HepG2 (cell line): ENCODE data around the gene KCNQ2. TPM values are rescaled to one million over a fixed set of nuclear protein-coding genes. Genes with fewer than 3 reads are reported as not detected.

Source experiments
- ATAC-seq: fragments of 200-7000 bp; cut with Tn5 transposase; 3 replicates; pipeline ENCODE4 v1.9.1; 2020; ENCODE audit warnings: mild to moderate bottlenecking, moderate library complexity
- BruUV-seq: library from RNA; stranded (reverse); fragments of 400-500 nt; replicated peaks from 2 replicates; lab custom pipeline; 2021; lab: Mats Ljungman, UMichigan
- CTCF ChIA-PET: fragments of 300-600 bp; formaldehyde crosslinking; extraction: SDS; loops from one replicate; lab custom pipeline; 2021; ENCODE audit warnings: low total read pairs, inconsistent platforms, low intra/inter-chr PET ratio; lab: Yijun Ruan, JAX
- POLR2A ChIA-PET: fragments of 350-600 bp; sonication (Branson Sonifier 250); formaldehyde crosslinking; loops from one replicate; lab custom pipeline; 2020; ENCODE audit warnings: antibody characterized with exemption, inconsistent platforms; lab: Yijun Ruan, JAX
- DNase-seq: peaks from one replicate; pipeline ENCODE4 v3.0.0-alpha.2; 2015; ENCODE audit warnings: low spot score
- FAIRE-seq: peaks from 3 replicates; lab custom pipeline; 2011; peaks lifted over from hg19 to GRCh38; lab: Jason Lieb, UNC
- H2AFZ ChIP-seq: one replicate; pipeline ENCODE4 v1.6.1; 2011; ENCODE audit warnings: low read length, inconsistent platforms
- H3K27ac ChIP-seq: fragments of 300-600 bp; 3 replicates; pipeline ENCODE4 v1.8.0; 2011; ENCODE audit warnings: mixed run types, mild to moderate bottlenecking, mixed read lengths, low read length, inconsistent platforms; ENCODE audit not compliant: insufficient read depth; ENCODE audit errors: extremely low read length
- H3K27me3 ChIP-seq, 2 experiments: fragments of 200-600 bp in 1 of 2; 2 replicates in 1 of 2; 3 replicates in 1 of 2; pipeline versions ENCODE4 v1.6.0 to v1.8.0; 2011; ENCODE audit warnings: low read length in 2 of 2, mild to moderate bottlenecking in 2 of 2, moderate library complexity in 2 of 2, inconsistent platforms in 1 of 2; ENCODE audit not compliant: insufficient read depth in 2 of 2, control insufficient read depth in 1 of 2
- H3K36me3 ChIP-seq, 2 experiments: fragments of 200-600 bp in 1 of 2; replicated peaks in 1 of 2; 2 replicates in 1 of 2; 3 replicates in 1 of 2; pipeline versions ENCODE4 v1.5.1 to v1.8.0; 2011; ENCODE audit warnings: low read length in 2 of 2, inconsistent platforms in 1 of 2; ENCODE audit not compliant: insufficient read depth in 2 of 2, control insufficient read depth in 1 of 2
- H3K4me1 ChIP-seq: 2 replicates; pipeline ENCODE4 v1.5.1; 2012; ENCODE audit warnings: low read length, inconsistent platforms; ENCODE audit not compliant: insufficient read depth
- H3K4me2 ChIP-seq: 2 replicates; pipeline ENCODE4 v1.6.0; 2011; ENCODE audit warnings: low read depth, low read length, inconsistent platforms
- H3K4me3 ChIP-seq, 3 experiments: fragments of 200-600 bp in 1 of 3; sonication (generic), shearing (Covaris generic) in 1 of 3; replicated peaks in 1 of 3; 2 replicates each; pipeline ENCODE4 v1.5.1; 2011 to 2016; ENCODE audit warnings: low read length in 3 of 3, inconsistent platforms in 2 of 3, low read depth in 2 of 3, mild to moderate bottlenecking in 2 of 3, control low read depth in 1 of 3, mixed read lengths in 1 of 3; ENCODE audit not compliant: insufficient read depth in 1 of 3
- H3K79me2 ChIP-seq: one replicate; pipeline ENCODE4 v1.6.1; 2011; ENCODE audit warnings: low read length, inconsistent platforms; ENCODE audit not compliant: insufficient read depth
- H3K9ac ChIP-seq: 2 replicates; pipeline ENCODE4 v1.6.0; 2011; ENCODE audit warnings: mild to moderate bottlenecking, low read depth, low read length, inconsistent platforms; ENCODE audit not compliant: insufficient read depth
- H3K9me3 ChIP-seq: 2 replicates; pipeline ENCODE4 v1.5.1; 2012; ENCODE audit warnings: mild to moderate bottlenecking, low read length
- H4K20me1 ChIP-seq: 2 replicates; pipeline ENCODE4 v1.6.0; 2011; ENCODE audit warnings: inconsistent platforms, mild to moderate bottlenecking, low read length, moderate library complexity; ENCODE audit not compliant: insufficient read depth
- CTCF ChIP-seq: sonication (generic); formaldehyde crosslinking; IDR thresholded peaks from 2 replicates; pipeline ENCODE4 v1.5.0; 2020; ENCODE audit warnings: mild to moderate bottlenecking, missing genetic modification reagents, moderate library complexity
- PRDM10 ChIP-seq: sonication (generic); formaldehyde crosslinking; IDR thresholded peaks from 2 replicates; pipeline ENCODE4 v1.4.0; 2020; ENCODE audit warnings: low read depth, missing genetic modification reagents
- WGBS: methylation state at CpG from one replicate; pipeline ENCODE4 v1.1.6; 2017; ENCODE audit warnings: low lambda C conversion rate; 5-methylcytosine and 5-hydroxymethylcytosine counted together
- in situ Hi-C: cut with HindIII; loops from 2 replicates; pipeline ENCODE4 v1.10.0; 2017; ENCODE audit warnings: low pct_unique_long_range_greater_than_20kb; ENCODE audit not compliant: extremely low pct_ligation_motif_present
- intact Hi-C: fragments of 100-400 bp; cut with micrococcal nuclease; formaldehyde crosslinking; loops from one replicate; pipeline ENCODE4 v1.10.0; 2022; ENCODE audit not compliant: unreplicated experiment
- polyA plus RNA-seq, 8 experiments: library from polyadenylated mRNA; depleted of rRNA in 3 of 8; stranded (reverse) in 7 of 8; unstranded in 1 of 8; fragments of >200 nt; fragmentation: Illumina TruSeq in 4 of 8; extraction: Trizol in 4 of 8; gene quantifications; 2 replicates each; pipeline versions ENCODE4 v1.2.1 to v1.2.3, GENCODE V29; 2011 to 2016; ENCODE audit warnings: low read depth in 4 of 8, missing spikeins in 1 of 8, mixed read lengths in 1 of 8; ENCODE audit not compliant: insufficient read depth in 1 of 8
- total RNA-seq, 5 experiments: library from RNA; depleted of rRNA; stranded (reverse); fragments of >200 nt; fragmentation: Illumina TruSeq; extraction: Trizol; gene quantifications; 2 replicates each; pipeline ENCODE4 v1.2.3, GENCODE V29; 2016; ENCODE audit warnings: low read depth in 1 of 5

KCNQ2 gene
- total and polyA plus RNA-seq, 2 of the 13 experiments (the other 11 are each of a cell fraction or from before 2014, with no cell fraction given), result not detected

- intact Hi-C loops, result loop anchor here (1.0 kb wide), 1 partner anchor 73 kb away; no protein-coding TSS in a partner anchor
- FAIRE-seq (no peak), ATAC-seq (no peak), DNase-seq (no peak)
- no TSS peak for BruUV-seq
- 21% methylated on average over 17 of the region's 17 CpGs for WGBS
- H2AFZ ChIP-seq, result no peak overlapping the region
- CTCF ChIA-PET, result interaction anchor here (2.0 to 3.8 kb wide), 2 partner anchors 73 to 75 kb away, joined by 6 to 69 read pairs; no protein-coding TSS in a partner anchor
- H3K27ac ChIP-seq, result no peak overlapping the region
- H3K4me3 ChIP-seq, result no peak overlapping the region
- H3K9ac ChIP-seq, result no peak overlapping the region
- POLR2A ChIA-PET, result no interaction called here
- H4K20me1 ChIP-seq, result peaks cover 11% of the 10 kb centered on the region; the same call in 1 of the 2 replicates
- H3K79me2 ChIP-seq, result no peaks in the 10 kb centered on the region
- in situ Hi-C loops, result loop anchor here (5.0 kb wide), 1 partner anchor 75 kb away; no protein-coding TSS in a partner anchor
- H3K27me3 ChIP-seq, result peaks cover 8 to 32% of the 10 kb centered on the region in 2 experiments; a peak in 3 of 5 replicates
- TF ChIP-seq PRDM10 (CRISPR knock-in tag) (no peak), CTCF (CRISPR knock-in tag) (0 out of 2 replicates have a peak, but pooled peaks have one; percentile 2)
- no peak overlapping the region for H3K4me2 ChIP-seq
- no peaks in the 10 kb centered on the region for H3K36me3 ChIP-seq
- H3K9me3 ChIP-seq, result peaks cover 26% of the 10 kb centered on the region
- H3K4me1 ChIP-seq, result peaks cover 6% of the 10 kb centered on the region
Observed at GRCh38 chr20:63382551-63383300, 89.7 kb downstream of the KCNQ2 start.
